ENCODE measurements around the gene ZCCHC7.

- TF ChIP-seq, protein P1, sequence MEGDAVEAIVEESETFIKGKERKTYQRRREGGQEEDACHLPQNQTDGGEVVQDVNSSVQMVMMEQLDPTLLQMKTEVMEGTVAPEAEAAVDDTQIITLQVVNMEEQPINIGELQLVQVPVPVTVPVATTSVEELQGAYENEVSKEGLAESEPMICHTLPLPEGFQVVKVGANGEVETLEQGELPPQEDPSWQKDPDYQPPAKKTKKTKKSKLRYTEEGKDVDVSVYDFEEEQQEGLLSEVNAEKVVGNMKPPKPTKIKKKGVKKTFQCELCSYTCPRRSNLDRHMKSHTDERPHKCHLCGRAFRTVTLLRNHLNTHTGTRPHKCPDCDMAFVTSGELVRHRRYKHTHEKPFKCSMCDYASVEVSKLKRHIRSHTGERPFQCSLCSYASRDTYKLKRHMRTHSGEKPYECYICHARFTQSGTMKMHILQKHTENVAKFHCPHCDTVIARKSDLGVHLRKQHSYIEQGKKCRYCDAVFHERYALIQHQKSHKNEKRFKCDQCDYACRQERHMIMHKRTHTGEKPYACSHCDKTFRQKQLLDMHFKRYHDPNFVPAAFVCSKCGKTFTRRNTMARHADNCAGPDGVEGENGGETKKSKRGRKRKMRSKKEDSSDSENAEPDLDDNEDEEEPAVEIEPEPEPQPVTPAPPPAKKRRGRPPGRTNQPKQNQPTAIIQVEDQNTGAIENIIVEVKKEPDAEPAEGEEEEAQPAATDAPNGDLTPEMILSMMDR (IDR thresholded peaks at IDR 0.05; ENCODE audit: low read depth, low read length, poor library complexity, severe bottlenecking): peak; percentile 38
- no peak for TF ChIP-seq EZH2phosphoT487 (IDR thresholded peaks at IDR 0.05; ENCODE audit: borderline replicate concordance, low read length)
Measured at GRCh38 chr9:37209431-37210386, 89.3 kb downstream of the ZCCHC7 start.
